ENCODE data around the gene FBLN2. TPM values are rescaled to one million over a fixed set of nuclear protein-coding genes. Genes with fewer than 3 reads are reported as not detected.

Gene FBLN2
- total and polyA plus RNA-seq, 10 of the 15 experiments (the other 5 are each of a cell fraction or from before 2014, with no cell fraction given): 0.03 to 0.41 (median 0.12) TPM; not detected in 2

GRCh38 chr3:13578251-13578650 is 29.3 kb downstream of the FBLN2 start:
- FAIRE-seq: no peak
- Histone ChIP-seq H3K9me3 (replicated peaks; ENCODE audit: control insufficient read depth, insufficient read depth, low read length) (no peaks in the 10 kb centered on the region), H3K4me1 (ENCODE audit: control insufficient read depth, insufficient read depth, low read length) (no peaks in the 10 kb centered on the region), H3K27me3 (replicated peaks in 1 of 2; ENCODE audit: control insufficient read depth in 2 of 2, insufficient read depth in 2 of 2, low read length in 1 of 2) (no peaks in the 10 kb centered on the region; a peak in 1 of 4 replicates), H3K79me2 (ENCODE audit: control insufficient read depth, insufficient read depth, low read length) (no peaks in the 10 kb centered on the region), H4K20me1 (ENCODE audit: control insufficient read depth, insufficient read depth) (no peaks in the 10 kb centered on the region), H3K4me3 (no peak overlapping the region), H2AFZ (ENCODE audit: control insufficient read depth, low read depth, low read length) (no peak overlapping the region), H3K4me2 (ENCODE audit: control insufficient read depth, insufficient read depth) (no peak overlapping the region), H3K9ac (ENCODE audit: control insufficient read depth, insufficient read depth, low read length) (no peak overlapping the region), H3K27ac (ENCODE audit: control insufficient read depth, insufficient read depth) (no peak overlapping the region), H3K36me3 (ENCODE audit: control insufficient read depth in 2 of 2, insufficient read depth in 2 of 2, low read length in 1 of 2) (no peaks in the 10 kb centered on the region)
- TF ChIP-seq CHD2 (IDR thresholded peaks at IDR 0.05; ENCODE audit: borderline replicate concordance, low read depth, low read length): no peak
- no peak for TF ChIP-seq PAX8 (IDR thresholded peaks at IDR 0.05)
- TF ChIP-seq BCL3 (IDR thresholded peaks at IDR 0.05; ENCODE audit: borderline replicate concordance, insufficient read depth, low read depth, low read length, poor library complexity, severe bottlenecking): no peak
- TF ChIP-seq NFXL1 (IDR thresholded peaks at IDR 0.05; ENCODE audit: borderline replicate concordance): no peak
- TF ChIP-seq POU2F2 (IDR thresholded peaks at IDR 0.05; ENCODE audit: borderline replicate concordance, low read depth, low read length): no peak
- TF ChIP-seq ZNF24 (IDR thresholded peaks at IDR 0.05): no peak
- no peak for TF ChIP-seq SKIL (IDR thresholded peaks at IDR 0.05; ENCODE audit: low read depth, poor library complexity, severe bottlenecking)
- no peak for TF ChIP-seq KLF5 (IDR thresholded peaks at IDR 0.05; ENCODE audit: partially characterized antibody)
- ChIA-PET RAD21 (ENCODE audit: unreplicated experiment) (no interaction called here), SMC1A (ENCODE audit: uncharacterized antibody, unreplicated experiment) (no interaction called here), CTCF (no interaction called here), POLR2A (no interaction called here)
- DNase-seq (ENCODE audit: low read depth, low spot score): no peak
- no TSS peak for BruUV-seq (replicated peaks)
- no peak for ATAC-seq
- intact Hi-C loops (cut with micrococcal nuclease; ENCODE audit: unreplicated experiment): no loop called here
- in situ Hi-C loops (cut with MboI): no loop called here
- WGBS (ENCODE audit: insufficient coverage, insufficient replicate concordance, low lambda C conversion rate, missing lambda C conversion rate): 2% methylated on average over 2 of the region's 2 CpGs

Data from GM12878 (cell line).